ENCODE data around the gene ACSL5. TPM values are rescaled to one million over a fixed set of nuclear protein-coding genes. Genes with fewer than 3 reads are reported as not detected.

ACSL5 gene
- total RNA-seq, 1 donor from 2014 or later, result 53.5 TPM

GRCh38 chr10:112360308-112361270 is 13.3 kb upstream of the ACSL5 start:
- DNase-seq, result no peak
- TF ChIP-seq CTCF (IDR thresholded peaks at IDR 0.05), result no peak
- CTCF ChIA-PET, result no interaction called here
- ATAC-seq (ENCODE audit: low read depth), result no peak
- no peak overlapping the region for H3K4me3 Mint-ChIP-seq
- intact Hi-C loops (cut with micrococcal nuclease), result no loop called here
- no peak overlapping the region for H3K27ac Mint-ChIP-seq
- no peaks in the 10 kb centered on the region for H3K36me3 Mint-ChIP-seq (ENCODE audit: low read depth)
- H3K27me3 Mint-ChIP-seq, result peaks cover 3% of the 10 kb centered on the region
- H3K9me3 Mint-ChIP-seq, result no peaks in the 10 kb centered on the region
- H3K4me1 Mint-ChIP-seq, result no peaks in the 10 kb centered on the region
- POLR2A ChIA-PET, result no interaction called here

- ChIA-PET CTCF (no interaction called here), POLR2A (no interaction called here)
- no peak overlapping the region for H3K27ac Mint-ChIP-seq
- no peaks in the 10 kb centered on the region for H3K9me3 Mint-ChIP-seq
- intact Hi-C loops (cut with micrococcal nuclease), result no loop called here
- no peaks in the 10 kb centered on the region for H3K4me1 Mint-ChIP-seq
- peaks cover 3% of the 10 kb centered on the region for H3K27me3 Mint-ChIP-seq
- ATAC-seq (ENCODE audit: low read depth) (no peak), DNase-seq (no peak)
- TF ChIP-seq CTCF (IDR thresholded peaks at IDR 0.05), result no peak
- no peak overlapping the region for H3K4me3 Mint-ChIP-seq
- no peaks in the 10 kb centered on the region for H3K36me3 Mint-ChIP-seq (ENCODE audit: low read depth)
Measured at GRCh38 chr10:112361951-112362751, 11.8 kb upstream of the ACSL5 start.

- no peaks in the 10 kb centered on the region for H3K36me3 Mint-ChIP-seq (ENCODE audit: low read depth)
- ATAC-seq (ENCODE audit: low read depth) (no peak), DNase-seq (no peak)
- H3K4me1 Mint-ChIP-seq, result no peaks in the 10 kb centered on the region
- no peaks in the 10 kb centered on the region for H3K9me3 Mint-ChIP-seq
- no peak for TF ChIP-seq CTCF (IDR thresholded peaks at IDR 0.05)
- intact Hi-C loops (cut with micrococcal nuclease), result no loop called here
- CTCF ChIA-PET, result no interaction called here
- H3K27me3 Mint-ChIP-seq, result peaks cover 3% of the 10 kb centered on the region
- no peak overlapping the region for H3K4me3 Mint-ChIP-seq
- POLR2A ChIA-PET, result no interaction called here
- H3K27ac Mint-ChIP-seq, result no peak overlapping the region
Measured at GRCh38 chr10:112362833-112363232, 11.1 kb upstream of the ACSL5 start.

- H3K4me1 Mint-ChIP-seq, result peaks cover 2% of the 10 kb centered on the region
- POLR2A ChIA-PET, result interaction anchor here (1.3 kb wide), 1 partner anchor 11 kb away, joined by 3 read pairs; no protein-coding TSS in a partner anchor
- H3K4me3 Mint-ChIP-seq, result no peak overlapping the region
- H3K9me3 Mint-ChIP-seq, result no peaks in the 10 kb centered on the region
- no peaks in the 10 kb centered on the region for H3K36me3 Mint-ChIP-seq (ENCODE audit: low read depth)
- no peak for DNase-seq
- H3K27me3 Mint-ChIP-seq, result peaks cover 1% of the 10 kb centered on the region
- CTCF ChIA-PET, result no interaction called here
- TF ChIP-seq CTCF (IDR thresholded peaks at IDR 0.05), result no peak
- no peak overlapping the region for H3K27ac Mint-ChIP-seq
- no peak for ATAC-seq (ENCODE audit: low read depth)
- intact Hi-C loops (cut with micrococcal nuclease), result no loop called here
Measured at GRCh38 chr10:112363696-112364688, 9.9 kb upstream of the ACSL5 start.
